MCF 10A (cell line): ENCODE measurements around the gene CARD11. TPM values are rescaled to one million over a fixed set of nuclear protein-coding genes. Genes with fewer than 3 reads are reported as not detected.

Experiments
- BruUV-seq: library from RNA; stranded (reverse); fragments of 400-500 nt; replicated peaks from 2 replicates; lab custom pipeline; 2021; lab: Mats Ljungman, UMichigan
- CTCF ChIA-PET: fragments of 300-600 bp; sonication (Branson Sonifier 250); formaldehyde crosslinking; extraction: SDS; loops from one replicate; lab custom pipeline; 2021; ENCODE audit warnings: antibody characterized with exemption, inconsistent platforms; lab: Yijun Ruan, JAX
- POLR2A ChIA-PET: fragments of 300-600, 350-650 bp; sonication (Branson Sonifier 250); formaldehyde crosslinking; extraction: SDS; loops from one replicate; lab custom pipeline; 2020; ENCODE audit warnings: antibody characterized with exemption, inconsistent platforms; lab: Yijun Ruan, JAX
- DNase-seq: peaks from one replicate; pipeline ENCODE4 v3.0.0-alpha.2; 2018; ENCODE audit not compliant: unreplicated experiment
- H3K27ac Mint-ChIP-seq: one replicate; pipeline ENCODE4 v1.8.0; 2022; ENCODE audit warnings: mild to moderate bottlenecking, low read depth, mixed read lengths; ENCODE audit not compliant: unreplicated experiment
- H3K27me3 Mint-ChIP-seq: one replicate; pipeline ENCODE4 v1.8.0; 2022; ENCODE audit warnings: mixed read lengths; ENCODE audit not compliant: insufficient read depth, unreplicated experiment
- H3K36me3 Mint-ChIP-seq: one replicate; pipeline ENCODE4 v1.8.0; 2022; ENCODE audit warnings: mild to moderate bottlenecking, moderate library complexity, mixed read lengths; ENCODE audit not compliant: insufficient read depth, unreplicated experiment
- H3K4me1 Mint-ChIP-seq: one replicate; pipeline ENCODE4 v1.8.0; 2022; ENCODE audit warnings: mixed read lengths; ENCODE audit not compliant: insufficient read depth, unreplicated experiment
- H3K4me3 Mint-ChIP-seq: one replicate; pipeline ENCODE4 v1.8.0; 2022; ENCODE audit warnings: mild to moderate bottlenecking, moderate library complexity, mixed read lengths; ENCODE audit not compliant: unreplicated experiment
- H3K9me3 Mint-ChIP-seq: one replicate; pipeline ENCODE4 v1.8.0; 2022; ENCODE audit warnings: mixed read lengths; ENCODE audit not compliant: unreplicated experiment
- intact Hi-C: fragments of 100-400 bp; cut with micrococcal nuclease; formaldehyde crosslinking; loops from 2 replicates; pipeline ENCODE4 v1.14.1; 2022
- total RNA-seq: library from RNA; stranded (reverse); gene quantifications from 2 replicates; pipeline ENCODE4 v1.2.3, GENCODE V29; 2022
- TF ChIP-seq, protein P1 (sequence below): fragments of 200-600 bp; IDR thresholded peaks from one replicate; pipeline ENCODE4 v1.8.0; 2022; ENCODE audit warnings: antibody characterized with exemption, mild to moderate bottlenecking; ENCODE audit not compliant: unreplicated experiment

Gene CARD11
- total RNA-seq, 1 experiment from 2014 or later: not detected

DNA sequence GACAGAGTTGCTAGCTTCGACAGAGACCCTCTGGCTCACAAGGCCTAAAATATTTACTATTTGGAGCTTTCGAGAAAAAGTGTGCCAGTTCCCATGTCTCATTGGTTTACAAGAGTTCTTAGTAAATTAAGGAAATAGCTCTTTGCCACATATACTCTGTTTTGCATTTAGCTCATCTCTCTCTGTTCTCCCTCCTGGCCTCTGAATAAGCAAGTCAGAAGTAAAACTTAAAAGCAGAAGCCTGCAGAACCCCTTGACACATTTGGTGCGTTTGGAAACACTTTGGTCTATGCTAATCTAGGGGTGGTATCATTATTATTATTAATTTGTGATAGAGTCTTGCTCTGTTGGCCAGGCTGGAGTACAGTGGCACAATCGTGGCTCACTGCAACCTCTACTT is 6.4 kb downstream of the CARD11 start:
- intact Hi-C loops: no loop called here
- H3K4me3 Mint-ChIP-seq: no peak overlapping the region
- no peak overlapping the region for H3K27ac Mint-ChIP-seq
- H3K36me3 Mint-ChIP-seq: no peaks in the 10 kb centered on the region
- TF ChIP-seq, protein P1, sequence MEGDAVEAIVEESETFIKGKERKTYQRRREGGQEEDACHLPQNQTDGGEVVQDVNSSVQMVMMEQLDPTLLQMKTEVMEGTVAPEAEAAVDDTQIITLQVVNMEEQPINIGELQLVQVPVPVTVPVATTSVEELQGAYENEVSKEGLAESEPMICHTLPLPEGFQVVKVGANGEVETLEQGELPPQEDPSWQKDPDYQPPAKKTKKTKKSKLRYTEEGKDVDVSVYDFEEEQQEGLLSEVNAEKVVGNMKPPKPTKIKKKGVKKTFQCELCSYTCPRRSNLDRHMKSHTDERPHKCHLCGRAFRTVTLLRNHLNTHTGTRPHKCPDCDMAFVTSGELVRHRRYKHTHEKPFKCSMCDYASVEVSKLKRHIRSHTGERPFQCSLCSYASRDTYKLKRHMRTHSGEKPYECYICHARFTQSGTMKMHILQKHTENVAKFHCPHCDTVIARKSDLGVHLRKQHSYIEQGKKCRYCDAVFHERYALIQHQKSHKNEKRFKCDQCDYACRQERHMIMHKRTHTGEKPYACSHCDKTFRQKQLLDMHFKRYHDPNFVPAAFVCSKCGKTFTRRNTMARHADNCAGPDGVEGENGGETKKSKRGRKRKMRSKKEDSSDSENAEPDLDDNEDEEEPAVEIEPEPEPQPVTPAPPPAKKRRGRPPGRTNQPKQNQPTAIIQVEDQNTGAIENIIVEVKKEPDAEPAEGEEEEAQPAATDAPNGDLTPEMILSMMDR: no peak
- DNase-seq: no peak
- ChIA-PET CTCF (no interaction called here), POLR2A (interaction anchor here (0.8 kb wide), 1 partner anchor 80 kb away, joined by 3 read pairs; no protein-coding TSS in a partner anchor)
- no peaks in the 10 kb centered on the region for H3K27me3 Mint-ChIP-seq
- BruUV-seq: no TSS peak
- H3K9me3 Mint-ChIP-seq: no peaks in the 10 kb centered on the region
- no peaks in the 10 kb centered on the region for H3K4me1 Mint-ChIP-seq

DNA sequence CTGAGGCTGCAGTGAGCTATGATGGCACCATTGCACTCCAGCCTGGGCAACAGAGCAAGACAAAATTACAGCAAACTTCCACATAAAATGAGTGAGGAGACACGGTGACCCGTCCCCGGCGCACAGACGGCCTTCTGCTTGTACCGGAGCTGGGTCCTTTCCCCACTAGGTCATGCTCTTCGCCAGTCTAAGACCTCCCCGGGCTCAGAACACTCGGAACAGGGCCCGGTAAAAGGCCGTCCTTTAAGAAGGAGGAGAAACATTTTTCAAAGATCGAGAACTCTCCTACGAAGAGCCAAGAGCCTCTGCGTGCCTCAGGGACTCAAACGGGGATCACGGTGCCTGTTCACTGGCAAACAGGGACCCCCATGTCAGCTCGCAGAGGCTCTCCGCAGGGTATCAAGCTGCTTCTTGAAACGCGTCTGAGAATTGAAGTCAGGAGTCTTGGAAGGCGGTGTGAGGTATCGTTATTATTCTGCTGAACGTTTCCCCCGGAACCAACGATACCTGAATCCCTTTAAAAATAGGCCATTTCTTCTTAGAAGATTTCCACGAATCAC is 9.0 kb downstream of the CARD11 start:
- no peak overlapping the region for H3K4me3 Mint-ChIP-seq
- CTCF ChIA-PET: interaction anchor here (0.6 kb wide), 1 partner anchor 148 kb away, joined by 4 read pairs; no protein-coding TSS in a partner anchor
- no peaks in the 10 kb centered on the region for H3K9me3 Mint-ChIP-seq
- no peak for DNase-seq
- intact Hi-C loops: no loop called here
- POLR2A ChIA-PET: no interaction called here
- TF ChIP-seq, protein P1: no peak
- no TSS peak for BruUV-seq
- H3K27me3 Mint-ChIP-seq: no peaks in the 10 kb centered on the region
- H3K4me1 Mint-ChIP-seq: no peaks in the 10 kb centered on the region
- no peaks in the 10 kb centered on the region for H3K36me3 Mint-ChIP-seq
- no peak overlapping the region for H3K27ac Mint-ChIP-seq

DNA sequence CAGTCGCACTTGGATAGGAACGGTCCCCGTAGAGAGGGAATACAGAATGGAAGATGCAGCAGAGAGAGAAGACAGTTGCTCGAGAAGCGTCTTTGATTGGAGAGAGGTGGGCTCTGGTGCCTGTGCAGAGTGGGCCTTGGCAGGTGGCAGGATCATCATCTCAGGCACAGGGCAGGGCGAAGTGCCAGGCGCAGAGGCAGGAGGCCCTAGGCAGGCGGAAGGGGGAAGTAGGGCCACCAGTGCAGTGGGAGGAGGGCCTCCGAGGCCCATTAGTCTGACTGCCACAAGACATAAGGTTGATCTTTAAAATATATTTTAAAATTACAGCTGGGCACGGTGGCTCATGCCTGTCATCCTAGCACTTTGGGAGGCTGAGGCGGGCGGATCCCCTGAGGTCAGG is 10.1 kb downstream of the CARD11 start:
- TF ChIP-seq, protein P1: no peak
- H3K27ac Mint-ChIP-seq: no peak overlapping the region
- POLR2A ChIA-PET: no interaction called here
- H3K27me3 Mint-ChIP-seq: no peaks in the 10 kb centered on the region
- intact Hi-C loops: no loop called here
- H3K4me3 Mint-ChIP-seq: no peak overlapping the region
- H3K36me3 Mint-ChIP-seq: no peaks in the 10 kb centered on the region
- no TSS peak for BruUV-seq
- no peaks in the 10 kb centered on the region for H3K4me1 Mint-ChIP-seq
- no peaks in the 10 kb centered on the region for H3K9me3 Mint-ChIP-seq
- DNase-seq: no peak
- CTCF ChIA-PET: interaction anchor here (0.7 kb wide), 1 partner anchor 101 kb away, joined by 3 read pairs; no protein-coding TSS in a partner anchor

DNA sequence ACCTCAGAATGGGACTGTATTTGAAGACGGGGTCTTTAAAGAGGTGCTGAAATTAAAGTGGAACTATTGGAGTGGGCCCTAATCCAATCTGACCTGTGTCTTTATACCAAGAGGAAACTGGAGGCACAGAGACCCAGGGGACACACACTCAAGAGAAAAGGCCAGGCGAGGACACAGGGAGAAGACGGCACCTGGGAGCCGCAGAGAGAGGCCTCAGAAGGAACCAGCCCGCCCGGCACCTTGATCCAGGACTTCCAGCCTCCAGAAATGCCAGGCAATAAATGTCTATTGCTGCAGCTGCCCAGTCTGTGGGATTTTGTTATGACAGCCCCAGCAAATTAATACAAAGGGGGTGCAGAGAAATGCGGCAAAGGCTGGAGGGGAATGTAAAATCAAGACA is 10.5 kb downstream of the CARD11 start:
- TF ChIP-seq, protein P1: no peak
- DNase-seq: no peak
- intact Hi-C loops: no loop called here
- no peak overlapping the region for H3K4me3 Mint-ChIP-seq
- H3K9me3 Mint-ChIP-seq: no peaks in the 10 kb centered on the region
- no peaks in the 10 kb centered on the region for H3K4me1 Mint-ChIP-seq
- ChIA-PET POLR2A (interaction anchor here (0.7 kb wide), 1 partner anchor 69 kb away, joined by 3 read pairs; no protein-coding TSS in a partner anchor), CTCF (interaction anchor here (0.7 kb wide), 1 partner anchor 101 kb away, joined by 3 read pairs; no protein-coding TSS in a partner anchor)
- no peaks in the 10 kb centered on the region for H3K36me3 Mint-ChIP-seq
- BruUV-seq: no TSS peak
- H3K27ac Mint-ChIP-seq: no peak overlapping the region
- H3K27me3 Mint-ChIP-seq: no peaks in the 10 kb centered on the region
